Choroid plexus epithelial cell (primary cell): Measurements from ENCODE around the gene UBASH3B.
A peak's percentile ranks its signal among the peaks of the same experiment; 100 is the strongest.

Experiments
- DNase-seq: peaks from one replicate; pipeline ENCODE4 v3.0.0-alpha.2; 2010; ENCODE audit warnings: low read depth
- H3K4me3 ChIP-seq: 2 replicates; pipeline ENCODE4 v1.5.1; 2011; ENCODE audit warnings: low read depth, mild to moderate bottlenecking, control low read depth, low read length, moderate library complexity
- TF ChIP-seq, protein P1 (sequence below): conservative IDR thresholded peaks from 2 replicates; pipeline ENCODE4 v1.5.1; 2011; ENCODE audit warnings: low read depth, mild to moderate bottlenecking, control low read depth, inconsistent platforms, low read length, moderate library complexity

UBASH3B gene

DNA sequence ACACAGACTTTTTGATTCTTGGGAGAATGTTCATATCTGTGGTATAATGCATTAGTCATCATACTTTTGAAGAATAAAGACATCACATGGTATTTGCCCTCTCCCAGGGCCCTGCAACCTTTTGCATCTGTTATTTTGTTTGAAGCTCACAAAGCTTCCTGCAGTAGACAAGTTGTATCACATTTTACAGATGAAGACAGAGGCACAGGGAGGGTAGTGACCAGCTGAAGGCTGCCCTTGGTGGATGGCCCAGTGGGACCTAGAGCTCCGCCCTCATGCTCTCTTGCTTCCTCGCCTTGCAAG, 66.4 kb downstream of the UBASH3B start:
- DNase-seq = peak; percentile 97
- H3K4me3 ChIP-seq = no peak overlapping the region
- TF ChIP-seq, protein P1, sequence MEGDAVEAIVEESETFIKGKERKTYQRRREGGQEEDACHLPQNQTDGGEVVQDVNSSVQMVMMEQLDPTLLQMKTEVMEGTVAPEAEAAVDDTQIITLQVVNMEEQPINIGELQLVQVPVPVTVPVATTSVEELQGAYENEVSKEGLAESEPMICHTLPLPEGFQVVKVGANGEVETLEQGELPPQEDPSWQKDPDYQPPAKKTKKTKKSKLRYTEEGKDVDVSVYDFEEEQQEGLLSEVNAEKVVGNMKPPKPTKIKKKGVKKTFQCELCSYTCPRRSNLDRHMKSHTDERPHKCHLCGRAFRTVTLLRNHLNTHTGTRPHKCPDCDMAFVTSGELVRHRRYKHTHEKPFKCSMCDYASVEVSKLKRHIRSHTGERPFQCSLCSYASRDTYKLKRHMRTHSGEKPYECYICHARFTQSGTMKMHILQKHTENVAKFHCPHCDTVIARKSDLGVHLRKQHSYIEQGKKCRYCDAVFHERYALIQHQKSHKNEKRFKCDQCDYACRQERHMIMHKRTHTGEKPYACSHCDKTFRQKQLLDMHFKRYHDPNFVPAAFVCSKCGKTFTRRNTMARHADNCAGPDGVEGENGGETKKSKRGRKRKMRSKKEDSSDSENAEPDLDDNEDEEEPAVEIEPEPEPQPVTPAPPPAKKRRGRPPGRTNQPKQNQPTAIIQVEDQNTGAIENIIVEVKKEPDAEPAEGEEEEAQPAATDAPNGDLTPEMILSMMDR = no peak

DNA sequence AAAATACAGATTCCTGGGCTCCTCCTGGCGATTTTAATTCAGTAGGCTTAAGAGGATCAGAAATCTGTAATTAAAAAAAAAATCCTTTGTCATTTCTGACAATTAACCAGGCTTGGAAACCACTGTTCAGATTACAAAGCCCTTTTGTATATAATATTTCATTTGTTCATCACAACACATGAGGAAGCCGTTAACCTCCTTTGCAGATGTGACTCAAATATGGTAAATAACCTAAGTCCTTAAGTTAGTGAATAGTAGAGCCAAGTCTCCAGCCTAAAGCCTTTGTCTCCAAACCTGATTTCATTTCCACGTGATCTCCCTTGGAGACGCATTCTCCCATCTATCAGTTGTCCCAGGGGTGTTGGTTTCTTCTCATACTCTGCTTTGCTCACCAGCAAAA, 67.6 kb downstream of the UBASH3B start:
- DNase-seq = no peak
- TF ChIP-seq, protein P1 = no peak
- H3K4me3 ChIP-seq = no peak overlapping the region

DNA sequence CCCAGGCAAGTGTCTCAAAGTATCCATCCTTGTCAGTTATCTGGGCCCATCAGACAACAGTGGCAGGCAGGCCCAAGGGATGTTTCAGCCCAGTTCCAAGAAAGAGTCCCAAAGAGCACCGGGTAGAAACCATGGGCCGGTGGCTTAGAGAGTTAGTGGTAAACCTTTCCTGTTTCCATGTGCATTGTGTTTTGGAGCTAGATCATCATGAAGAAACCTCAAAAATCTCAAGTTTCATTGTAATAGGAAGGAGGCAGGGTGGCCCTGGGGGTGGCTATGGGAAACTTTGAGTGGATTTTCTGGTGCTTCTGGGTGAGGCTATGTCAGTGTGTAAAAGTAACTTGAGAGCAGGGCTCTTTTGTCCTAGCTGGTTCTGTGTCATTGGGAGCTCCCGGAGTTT, 68.1 kb downstream of the UBASH3B start:
- DNase-seq = peak; percentile 52
- TF ChIP-seq, protein P1 = no peak
- H3K4me3 ChIP-seq = no peak overlapping the region

DNA sequence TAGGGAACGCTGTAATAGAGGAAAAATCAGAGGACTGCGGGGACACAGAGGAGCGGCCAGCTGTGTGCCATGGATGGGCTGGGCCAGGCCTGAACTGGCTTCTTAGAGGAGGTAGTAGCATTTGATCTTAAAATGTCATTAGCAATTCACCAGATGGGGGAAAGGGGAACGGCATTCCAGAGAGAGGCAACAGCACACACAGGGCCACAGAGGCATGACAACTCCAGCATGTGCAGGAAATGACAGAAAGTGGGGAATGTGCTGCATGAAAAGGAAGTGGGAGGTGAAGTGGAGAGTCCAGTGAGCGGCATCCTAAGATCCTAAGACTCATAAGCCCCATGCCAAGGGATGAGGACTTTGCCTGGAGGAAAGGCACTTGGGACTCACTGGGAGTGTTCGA, 69.0 kb downstream of the UBASH3B start:
- TF ChIP-seq, protein P1 = no peak
- peak; percentile 30 for DNase-seq
- H3K4me3 ChIP-seq = no peak overlapping the region

DNA sequence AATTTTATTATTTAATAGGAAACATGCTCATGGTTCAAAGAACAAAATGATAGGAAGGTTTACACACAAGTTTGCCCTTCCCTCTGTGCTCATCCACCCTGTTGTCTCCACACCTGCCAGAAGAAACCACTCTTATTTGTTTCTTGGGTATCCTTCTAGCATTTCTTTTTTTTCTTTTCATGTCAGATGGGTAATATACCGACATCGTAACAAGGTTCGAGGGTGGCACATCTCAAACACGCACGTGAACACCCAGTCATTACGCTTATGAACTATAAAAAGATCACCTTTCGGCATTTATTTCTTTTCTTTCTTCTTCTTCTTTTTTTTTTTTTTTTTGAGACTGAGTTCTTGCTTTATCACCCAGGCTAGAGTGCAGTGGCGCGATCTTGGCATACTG, 70.5 kb downstream of the UBASH3B start:
- TF ChIP-seq, protein P1 = no peak
- H3K4me3 ChIP-seq = no peak overlapping the region
- no peak for DNase-seq

- no peak overlapping the region for H3K4me3 ChIP-seq
- TF ChIP-seq, protein P1 = no peak
- peak; percentile 57 for DNase-seq
Measured at GRCh38 chr11:122727101-122727929, 71.8 kb downstream of the UBASH3B start.

- H3K4me3 ChIP-seq = no peak overlapping the region
- TF ChIP-seq, protein P1 = no peak
- DNase-seq = no peak
Measured at GRCh38 chr11:122728561-122728960, 73.0 kb downstream of the UBASH3B start.
